HG03196 (cell line): ENCODE results near the gene MAN1B1.
A peak's percentile ranks its signal among the peaks of the same experiment; 100 is the strongest.

ENCODE experiments used
- ATAC-seq: cut with Tn5 transposase; IDR thresholded peaks from one replicate; pipeline ENCODE4 v1.9.1; 2021; ENCODE audit not compliant: unreplicated experiment

Gene MAN1B1

GRCh38 chr9:137141976-137142936, 55.5 kb downstream of the MAN1B1 start:
- no peak for ATAC-seq

GRCh38 chr9:137143459-137143858, 56.7 kb downstream of the MAN1B1 start:
- ATAC-seq = no peak

GRCh38 chr9:137145731-137146526, 59.1 kb downstream of the MAN1B1 start:
- no peak for ATAC-seq

GRCh38 chr9:137146527-137146918, 59.7 kb downstream of the MAN1B1 start:
- no peak for ATAC-seq

GRCh38 chr9:137147091-137147792, 60.5 kb downstream of the MAN1B1 start:
- ATAC-seq = no peak

GRCh38 chr9:137147793-137148160, 61.0 kb downstream of the MAN1B1 start:
- ATAC-seq = no peak

- ATAC-seq = no peak
Observed at GRCh38 chr9:137148242-137148641, 61.5 kb downstream of the MAN1B1 start.

GRCh38 chr9:137148661-137149060, 61.9 kb downstream of the MAN1B1 start:
- no peak for ATAC-seq

GRCh38 chr9:137149363-137149762, 62.6 kb downstream of the MAN1B1 start:
- no peak for ATAC-seq

- peak; percentile 15 for ATAC-seq
Observed at GRCh38 chr9:137149942-137150616, 63.3 kb downstream of the MAN1B1 start.

GRCh38 chr9:137150617-137151457, 64.1 kb downstream of the MAN1B1 start:
- peak; percentile 46 for ATAC-seq

- no peak for ATAC-seq
Observed at GRCh38 chr9:137152844-137153405, 66.1 kb downstream of the MAN1B1 start.

GRCh38 chr9:137156567-137157375, 70.0 kb downstream of the MAN1B1 start:
- no peak for ATAC-seq

GRCh38 chr9:137157618-137158415, 71.0 kb downstream of the MAN1B1 start:
- ATAC-seq = no peak

- no peak for ATAC-seq
Observed at GRCh38 chr9:137158625-137159024, 71.8 kb downstream of the MAN1B1 start.
